Stomach smooth muscle (tissue), 2 donors: ENCODE results near the gene CCT8L2.
"Not testable (repeated sequence)": the region's sequence is repeated elsewhere in the genome, so short reads cannot be mapped to it uniquely, and the experiment has no call there.

ENCODE experiments used
- H3K27ac ChIP-seq: one replicate; pipeline ENCODE4 v1.7.0; 2013; ENCODE audit warnings: mild to moderate bottlenecking, low read length, inconsistent platforms
- H3K27me3 ChIP-seq, 2 donors: one replicate each; pipeline ENCODE4 v1.7.0; 2013; ENCODE audit warnings: low read length in 2 of 2; ENCODE audit not compliant: insufficient read depth in 2 of 2, control insufficient read depth in 1 of 2
- H3K36me3 ChIP-seq, 2 donors: one replicate each; pipeline ENCODE4 v1.7.0; 2013; ENCODE audit warnings: low read length in 2 of 2; ENCODE audit not compliant: control insufficient read depth in 2 of 2, insufficient read depth in 2 of 2
- H3K4me1 ChIP-seq: one replicate; pipeline ENCODE4 v1.7.0; 2013; ENCODE audit warnings: low read length; ENCODE audit not compliant: control insufficient read depth, insufficient read depth
- H3K4me3 ChIP-seq, 2 donors: one replicate each; pipeline ENCODE4 v1.7.0; 2013; ENCODE audit warnings: low read length in 2 of 2
- H3K9ac ChIP-seq, 2 donors: one replicate each; pipeline ENCODE4 v1.7.0; 2013; ENCODE audit warnings: low read length in 2 of 2, mild to moderate bottlenecking in 1 of 2
- H3K9me3 ChIP-seq, 2 donors: one replicate each; pipeline ENCODE4 v1.7.0; 2013; ENCODE audit warnings: low read length in 2 of 2; ENCODE audit not compliant: control insufficient read depth in 2 of 2
- donor health status: healthy.
- donor health status: Pancreatic carcinoma.

Gene CCT8L2

GRCh38 chr22:16608931-16609330 lies 16.3 kb upstream of the CCT8L2 start:
- Histone ChIP-seq H3K4me3 (no peak overlapping the region), H3K4me1 (no peaks in the 10 kb centered on the region), H3K27me3 (peaks cover 3 to 12% of the 10 kb centered on the region in 2 donors), H3K9me3 (no peaks in the 10 kb centered on the region), H3K9ac (no peak overlapping the region), H3K36me3 (no peaks in the 10 kb centered on the region), H3K27ac (no peak overlapping the region)

DNA sequence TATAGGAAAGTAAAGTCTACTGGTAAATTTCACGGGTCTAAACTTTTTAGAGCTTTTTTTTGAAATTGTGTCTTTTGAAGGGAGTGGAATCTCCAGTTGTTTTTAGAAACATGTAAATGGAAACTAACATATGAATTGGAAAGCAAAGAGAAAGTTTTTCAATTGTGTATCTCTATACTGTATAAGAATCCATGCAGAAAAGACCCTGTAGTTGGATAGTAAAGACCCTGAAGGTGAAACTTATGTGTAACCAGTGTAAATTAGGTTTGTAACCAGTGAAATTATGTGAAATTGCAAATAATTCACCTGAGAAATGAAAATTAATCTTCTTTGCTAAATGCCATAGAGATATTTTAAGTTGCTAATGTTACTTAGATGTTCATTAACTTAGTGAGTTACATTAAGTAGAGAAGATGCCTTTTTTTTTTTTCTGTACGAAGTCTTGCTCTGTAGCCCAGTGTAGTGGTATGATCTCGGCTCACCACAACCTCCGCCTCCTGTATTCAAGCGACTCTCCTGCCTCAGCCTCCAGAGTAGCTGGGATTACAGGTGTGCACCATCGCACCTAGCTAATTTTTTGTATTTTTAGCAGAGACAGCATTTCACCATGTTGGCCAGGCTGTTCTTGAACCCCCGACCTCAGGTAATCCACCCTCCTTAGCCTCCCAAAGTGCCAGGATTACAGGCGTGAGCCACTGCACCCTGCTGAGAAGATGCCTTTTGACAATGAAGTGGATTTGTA lies 11.8 kb upstream of the CCT8L2 start:
- not testable (repeated sequence) for H3K9ac ChIP-seq, H3K4me1 ChIP-seq, H3K4me3 ChIP-seq, H3K36me3 ChIP-seq, H3K27ac ChIP-seq, H3K9me3 ChIP-seq
- peaks cover 9 to 18% of the 10 kb centered on the region in 2 donors for H3K27me3 ChIP-seq

DNA sequence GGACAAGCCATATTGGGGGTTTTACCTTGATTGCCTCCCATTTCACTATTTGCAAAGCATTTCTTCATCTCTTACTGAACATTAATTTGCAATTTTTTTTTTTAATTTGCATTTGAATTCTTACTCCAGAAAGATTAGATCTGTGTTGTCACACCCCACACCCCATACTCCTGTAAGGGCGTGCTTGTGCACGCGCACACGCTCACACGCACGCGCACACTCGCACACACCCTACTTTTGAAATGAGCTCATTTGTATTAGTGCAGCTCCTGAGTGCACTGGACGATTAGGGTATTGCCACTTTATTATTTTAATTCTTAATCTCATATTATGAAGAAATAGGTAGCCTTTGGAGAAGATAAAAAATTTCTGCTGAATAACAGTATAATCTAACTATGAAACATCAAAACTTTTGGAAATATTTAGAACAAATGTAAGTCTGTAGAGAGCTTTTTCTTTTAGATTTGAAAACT lies 11.2 kb upstream of the CCT8L2 start:
- peaks cover 9 to 14% of the 10 kb centered on the region in 2 donors for H3K27me3 ChIP-seq
- not testable (repeated sequence) for H3K4me1 ChIP-seq, H3K9ac ChIP-seq, H3K9me3 ChIP-seq, H3K27ac ChIP-seq, H3K36me3 ChIP-seq, H3K4me3 ChIP-seq

DNA sequence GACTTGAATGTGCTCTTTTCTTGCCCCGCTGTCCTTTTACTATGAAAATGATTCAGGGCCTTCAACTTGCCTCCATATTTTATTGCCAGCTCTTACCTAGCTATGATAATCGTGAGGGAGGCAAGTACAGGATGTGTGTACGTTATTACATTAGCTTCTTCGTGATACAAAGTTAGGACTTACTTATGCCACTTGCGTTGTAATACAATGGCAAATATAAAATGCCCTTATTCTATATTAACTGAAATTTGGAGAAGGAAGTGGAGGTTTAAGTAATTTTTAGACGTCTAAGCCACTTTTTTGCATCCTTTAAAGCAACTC lies 10.8 kb upstream of the CCT8L2 start:
- H3K4me1 ChIP-seq: no peaks in the 10 kb centered on the region
- H3K27me3 ChIP-seq: peaks cover 9 to 12% of the 10 kb centered on the region in 2 donors
- H3K4me3 ChIP-seq: peak overlapping the region; percentile 35 to 58
- H3K27ac ChIP-seq: no peak overlapping the region
- no peaks in the 10 kb centered on the region for H3K9me3 ChIP-seq
- H3K9ac ChIP-seq: no peak overlapping the region
- H3K36me3 ChIP-seq: no peaks in the 10 kb centered on the region

GRCh38 chr22:16602728-16603447 lies 10.3 kb upstream of the CCT8L2 start:
- H3K9me3 ChIP-seq, H3K9ac ChIP-seq, H3K36me3 ChIP-seq, H3K27ac ChIP-seq, H3K4me1 ChIP-seq: not testable (repeated sequence)
- Histone ChIP-seq H3K27me3 (peaks cover 9 to 12% of the 10 kb centered on the region in 2 donors), H3K4me3 (peak overlapping the region; percentile 35 to 58)

GRCh38 chr22:16602224-16602727 lies 9.7 kb upstream of the CCT8L2 start:
- H3K9ac ChIP-seq, H3K36me3 ChIP-seq, H3K9me3 ChIP-seq, H3K4me1 ChIP-seq, H3K27ac ChIP-seq: not testable (repeated sequence)
- H3K27me3 ChIP-seq: peaks cover 9 to 12% of the 10 kb centered on the region in 2 donors
- H3K4me3 ChIP-seq: peak overlapping the region in 1 of 2 donors; percentile 58

DNA sequence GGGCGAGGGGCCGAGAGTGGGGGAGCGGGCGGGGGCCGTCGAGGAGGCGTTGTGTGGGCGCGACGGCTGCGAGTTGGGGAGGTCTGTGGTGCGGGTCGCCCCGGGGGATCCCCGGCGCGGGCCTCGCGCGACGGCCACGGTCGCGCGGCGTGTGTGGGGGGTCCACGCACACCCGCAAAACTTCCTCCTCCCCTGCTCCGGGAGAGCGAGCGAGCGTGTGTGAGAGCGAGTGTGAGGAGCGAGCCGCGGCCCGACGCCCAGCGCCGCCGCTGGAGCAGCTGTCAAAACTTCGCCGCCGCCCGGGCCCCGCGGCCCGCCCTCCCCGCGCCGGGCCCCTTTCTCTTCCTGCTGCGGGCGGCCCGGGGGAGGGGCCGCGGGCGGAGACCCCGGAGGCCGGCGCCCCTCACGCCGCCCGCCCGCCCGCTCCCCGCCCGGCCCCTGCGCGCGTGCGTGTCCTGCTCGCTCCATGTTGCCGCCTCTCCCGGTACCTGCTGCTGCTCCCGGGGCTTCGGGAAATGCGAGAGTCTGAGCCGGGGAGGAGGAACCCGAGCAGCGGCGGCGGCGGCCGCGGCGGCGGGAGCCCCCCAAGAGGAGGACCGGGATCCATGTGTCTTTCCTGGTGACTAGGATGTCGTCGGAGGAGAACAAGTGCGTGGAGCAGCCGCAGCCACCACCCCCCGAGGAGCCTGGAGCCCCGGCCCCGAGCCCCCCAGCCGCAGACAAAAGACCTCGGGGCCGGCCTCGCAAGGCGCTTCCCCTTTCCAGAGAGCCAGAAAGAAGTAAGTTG lies 9.0 kb upstream of the CCT8L2 start:
- Histone ChIP-seq H3K9ac (no peak overlapping the region), H3K4me1 (no peaks in the 10 kb centered on the region), H3K9me3 (no peaks in the 10 kb centered on the region), H3K27ac (no peak overlapping the region), H3K4me3 (peak overlapping the region in 1 of 2 donors; percentile 54), H3K36me3 (no peaks in the 10 kb centered on the region), H3K27me3 (peaks cover 9 to 12% of the 10 kb centered on the region in 2 donors)

- H3K4me1 ChIP-seq, H3K36me3 ChIP-seq, H3K9me3 ChIP-seq, H3K27ac ChIP-seq: not testable (repeated sequence)
- peak overlapping the region; percentile 41 to 43 for H3K4me3 ChIP-seq
- peaks cover 9 to 12% of the 10 kb centered on the region in 2 donors for H3K27me3 ChIP-seq
- peak overlapping the region in 1 of 2 donors; percentile 53 for H3K9ac ChIP-seq
Observed at GRCh38 chr22:16600644-16601436, 8.2 kb upstream of the CCT8L2 start.

DNA sequence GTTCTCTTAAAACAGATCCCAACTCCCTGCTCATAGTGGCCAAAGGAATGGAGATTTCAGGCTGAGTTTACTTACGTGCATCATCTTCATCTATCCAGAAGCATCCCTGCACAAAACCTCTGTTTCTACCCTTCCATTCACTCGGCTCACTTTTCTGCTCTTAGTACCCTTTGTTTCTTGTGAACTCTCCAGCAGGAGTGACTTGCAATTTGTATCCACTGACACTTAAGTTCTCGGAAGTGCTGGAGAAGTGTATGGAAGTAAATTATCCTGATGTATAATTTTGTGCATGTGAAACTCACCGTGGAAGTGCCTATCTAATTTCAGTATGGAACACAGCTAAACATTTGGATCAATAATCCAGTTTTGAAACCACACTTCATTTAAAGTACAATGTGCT lies 7.0 kb upstream of the CCT8L2 start:
- not testable (repeated sequence) for H3K36me3 ChIP-seq, H3K4me1 ChIP-seq, H3K27ac ChIP-seq, H3K4me3 ChIP-seq, H3K9me3 ChIP-seq, H3K9ac ChIP-seq
- peaks cover 7 to 11% of the 10 kb centered on the region in 2 donors for H3K27me3 ChIP-seq

- not testable (repeated sequence) for H3K27me3 ChIP-seq, H3K4me3 ChIP-seq, H3K9ac ChIP-seq, H3K27ac ChIP-seq, H3K4me1 ChIP-seq, H3K9me3 ChIP-seq, H3K36me3 ChIP-seq
Observed at GRCh38 chr22:16595251-16595650, 2.6 kb upstream of the CCT8L2 start.
